RWPE1 (cell line): ENCODE results near the gene AGA.
A peak's percentile ranks its signal among the peaks of the same experiment; 100 is the strongest.

ENCODE experiments used
- CTCF ChIA-PET: fragments of 350-600 bp; sonication (Branson Sonifier 250); formaldehyde crosslinking; extraction: SDS; loops from one replicate; lab custom pipeline; 2021; lab: Yijun Ruan, JAX
- POLR2A ChIA-PET: fragments of 400-600 bp; formaldehyde crosslinking; extraction: SDS; loops from one replicate; lab custom pipeline; 2020; ENCODE audit warnings: antibody characterized with exemption; ENCODE audit not compliant: low non-redundant PET; lab: Yijun Ruan, JAX
- DNase-seq: peaks from one replicate; pipeline ENCODE4 v3.0.0; 2012; ENCODE audit warnings: low spot score
- H3K27ac ChIP-seq: fragments of 450-650 bp; 2 replicates; pipeline ENCODE4 v1.5.1; 2017
- TF ChIP-seq, protein P1 (sequence below): fragments of 450-650 bp; conservative IDR thresholded peaks from 2 replicates; pipeline ENCODE4 v1.5.1; 2017; ENCODE audit warnings: low read depth, mild to moderate bottlenecking

Gene AGA

DNA sequence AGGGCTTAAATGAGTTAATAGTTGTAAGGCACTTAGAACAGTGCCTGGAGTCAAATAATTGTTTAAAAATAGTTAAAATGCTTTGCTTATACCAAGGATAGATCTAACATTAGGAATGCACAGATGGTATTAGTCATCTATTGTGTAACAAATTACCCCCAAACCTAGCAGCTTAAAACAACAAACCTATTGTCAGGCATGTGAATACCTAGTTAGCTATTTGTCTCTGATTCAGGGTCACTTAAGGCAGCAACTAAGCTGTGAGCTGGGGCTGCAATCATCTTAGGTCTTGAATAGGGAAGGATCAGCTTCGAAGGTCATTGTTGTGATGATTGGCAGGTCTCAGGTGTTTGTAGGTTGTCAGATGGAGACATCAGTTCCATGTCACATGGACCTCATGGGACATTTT, 42.4 kb upstream of the AGA start:
- peak; percentile 61 for DNase-seq

DNA sequence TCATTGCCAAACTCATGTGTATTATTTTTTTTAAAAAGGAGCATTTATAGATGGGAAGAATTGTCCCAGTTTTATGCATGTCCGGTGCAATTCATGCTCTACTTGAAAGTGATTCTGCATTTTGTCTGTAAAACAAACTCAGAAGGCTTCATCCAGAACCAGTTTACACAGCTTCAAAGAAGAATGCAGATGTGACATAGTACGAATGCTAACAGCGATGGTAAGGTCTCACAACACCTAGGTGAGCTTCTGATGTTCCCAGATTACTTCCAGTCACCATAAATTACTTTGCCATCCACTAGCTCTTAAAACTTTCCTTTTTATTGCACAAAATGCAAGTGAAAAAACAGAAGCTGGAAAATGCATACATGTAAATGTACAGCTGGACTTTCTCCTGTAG, 41.5 kb upstream of the AGA start:
- CTCF ChIA-PET, result no interaction called here
- TF ChIP-seq, protein P1, sequence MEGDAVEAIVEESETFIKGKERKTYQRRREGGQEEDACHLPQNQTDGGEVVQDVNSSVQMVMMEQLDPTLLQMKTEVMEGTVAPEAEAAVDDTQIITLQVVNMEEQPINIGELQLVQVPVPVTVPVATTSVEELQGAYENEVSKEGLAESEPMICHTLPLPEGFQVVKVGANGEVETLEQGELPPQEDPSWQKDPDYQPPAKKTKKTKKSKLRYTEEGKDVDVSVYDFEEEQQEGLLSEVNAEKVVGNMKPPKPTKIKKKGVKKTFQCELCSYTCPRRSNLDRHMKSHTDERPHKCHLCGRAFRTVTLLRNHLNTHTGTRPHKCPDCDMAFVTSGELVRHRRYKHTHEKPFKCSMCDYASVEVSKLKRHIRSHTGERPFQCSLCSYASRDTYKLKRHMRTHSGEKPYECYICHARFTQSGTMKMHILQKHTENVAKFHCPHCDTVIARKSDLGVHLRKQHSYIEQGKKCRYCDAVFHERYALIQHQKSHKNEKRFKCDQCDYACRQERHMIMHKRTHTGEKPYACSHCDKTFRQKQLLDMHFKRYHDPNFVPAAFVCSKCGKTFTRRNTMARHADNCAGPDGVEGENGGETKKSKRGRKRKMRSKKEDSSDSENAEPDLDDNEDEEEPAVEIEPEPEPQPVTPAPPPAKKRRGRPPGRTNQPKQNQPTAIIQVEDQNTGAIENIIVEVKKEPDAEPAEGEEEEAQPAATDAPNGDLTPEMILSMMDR, result no peak
- POLR2A ChIA-PET, result no interaction called here

More for the DNA sequence above, 42.4 kb upstream of the AGA start:
- ChIA-PET CTCF (interaction anchor here (0.6 kb wide), 1 partner anchor 32 kb away, joined by 8 read pairs; no protein-coding TSS in a partner anchor), POLR2A (no interaction called here)
- H3K27ac ChIP-seq, result no peak overlapping the region
- TF ChIP-seq, protein P1, result no peak

DNA sequence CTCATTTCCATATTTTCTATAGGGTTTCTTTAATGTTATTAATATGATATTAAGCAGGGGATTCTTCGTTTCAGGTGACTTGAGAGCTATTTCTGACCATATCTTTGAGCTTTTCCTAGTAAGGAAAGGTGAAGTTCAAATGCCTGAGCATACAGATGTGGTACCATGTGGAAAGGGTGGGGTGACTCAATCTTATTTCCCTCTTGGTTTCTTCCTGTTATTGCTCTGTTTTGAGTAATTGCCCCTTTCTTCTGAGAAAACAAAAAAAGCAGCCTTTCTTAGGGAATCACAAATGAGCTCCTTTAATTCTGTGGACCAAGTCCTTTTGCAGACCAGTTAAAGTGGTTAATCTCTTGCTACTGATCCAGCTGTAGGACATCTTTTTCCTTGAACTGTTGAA, 41.0 kb upstream of the AGA start:
- H3K27ac ChIP-seq, result no peak overlapping the region
- ChIA-PET POLR2A (no interaction called here), CTCF (no interaction called here)
- no peak for DNase-seq
- TF ChIP-seq, protein P1, result no peak

More for the DNA sequence above, 41.5 kb upstream of the AGA start:
- no peak for DNase-seq
- no peak overlapping the region for H3K27ac ChIP-seq

DNA sequence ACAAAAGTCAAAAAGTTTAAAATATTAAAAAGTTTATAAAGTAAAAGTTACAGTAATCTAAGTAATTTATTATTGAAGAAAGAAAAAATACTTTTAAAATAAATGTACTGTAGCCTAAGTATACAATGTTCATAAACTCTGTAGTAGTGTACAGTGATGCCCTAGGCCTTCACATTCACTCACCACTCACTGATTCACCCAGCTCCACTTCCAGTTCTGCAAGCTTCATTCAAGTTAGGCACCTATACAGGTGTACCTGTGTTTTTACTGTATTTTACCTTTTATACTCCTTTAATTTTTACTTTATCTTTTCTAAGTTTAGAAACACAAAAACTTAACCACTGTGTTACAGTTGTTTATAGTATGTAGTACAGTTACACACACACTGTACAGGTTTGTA, 40.1 kb upstream of the AGA start:
- CTCF ChIA-PET, result interaction anchor here (0.6 kb wide), 1 partner anchor 11 kb away, joined by 4 read pairs; no protein-coding TSS in a partner anchor
- no peak for DNase-seq
- POLR2A ChIA-PET, result no interaction called here
- no peak overlapping the region for H3K27ac ChIP-seq
- TF ChIP-seq, protein P1, result no peak

DNA sequence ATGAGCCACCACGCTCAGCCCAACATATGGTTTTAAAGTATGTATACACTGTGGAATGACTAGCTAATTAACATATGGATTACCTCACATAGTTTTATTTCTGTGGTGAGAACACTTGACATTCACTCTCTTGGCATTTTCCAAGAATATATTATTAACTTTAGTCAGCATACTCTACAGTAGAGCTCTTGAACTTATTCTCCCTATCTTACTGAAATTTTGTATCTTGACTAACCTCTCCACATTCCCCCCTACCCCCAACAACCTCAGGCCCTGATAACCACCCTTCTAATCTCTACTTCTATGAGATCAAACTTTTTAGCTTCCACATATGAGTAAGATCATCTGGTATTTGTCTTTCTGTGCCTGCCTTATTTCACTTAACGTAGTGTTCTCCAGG, 38.6 kb upstream of the AGA start:
- POLR2A ChIA-PET, result no interaction called here
- CTCF ChIA-PET, result no interaction called here
- H3K27ac ChIP-seq, result no peak overlapping the region
- DNase-seq, result no peak
- TF ChIP-seq, protein P1, result no peak

DNA sequence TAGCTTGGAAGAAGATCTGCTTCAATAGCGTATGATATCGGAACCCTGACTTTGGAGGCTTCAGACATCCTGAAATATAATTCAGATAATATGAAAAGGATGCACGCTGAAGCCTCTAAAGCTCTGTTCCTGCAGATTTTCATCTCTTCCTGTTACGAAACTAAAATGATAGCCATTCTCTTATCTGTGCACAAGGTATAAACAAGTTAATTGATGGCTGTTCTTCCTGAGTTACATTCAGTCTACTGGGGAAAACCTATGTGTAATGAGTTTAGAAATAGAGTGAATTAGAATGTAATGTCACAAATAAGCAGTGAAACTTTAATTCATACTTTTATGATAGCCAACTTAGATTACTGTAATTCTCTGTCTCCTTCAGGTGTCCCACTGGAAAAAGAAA, 36.8 kb upstream of the AGA start:
- ChIA-PET POLR2A (no interaction called here), CTCF (interaction anchor here (0.6 to 0.8 kb wide), 3 partner anchors 10 to 308 kb away, joined by 3 to 4 read pairs (median 3); no protein-coding TSS in a partner anchor)
- DNase-seq, result no peak
- TF ChIP-seq, protein P1, result no peak
- no peak overlapping the region for H3K27ac ChIP-seq

DNA sequence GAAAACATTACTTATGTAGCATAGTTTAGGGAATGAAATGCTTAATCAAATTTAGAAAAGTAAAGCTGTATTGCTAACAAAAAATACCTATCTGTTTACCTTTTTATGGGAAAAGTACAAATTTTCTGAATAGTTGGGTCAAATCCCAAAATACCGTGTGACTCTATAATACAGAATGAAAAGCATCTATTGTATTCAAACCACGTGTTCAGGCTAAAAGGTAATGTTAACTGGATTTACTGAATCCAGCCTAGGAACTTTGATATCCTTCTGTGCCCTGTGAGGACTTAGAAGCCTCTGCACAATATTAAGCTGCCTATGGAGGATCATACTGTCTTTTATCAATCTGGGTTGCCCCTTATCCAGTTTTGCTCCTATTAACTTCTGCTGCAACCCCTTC, 36.3 kb upstream of the AGA start:
- DNase-seq, result no peak
- ChIA-PET POLR2A (no interaction called here), CTCF (interaction anchor here (0.6 to 0.8 kb wide), 3 partner anchors 11 to 308 kb away, joined by 3 to 4 read pairs (median 3); no protein-coding TSS in a partner anchor)
- TF ChIP-seq, protein P1, result no peak
- no peak overlapping the region for H3K27ac ChIP-seq
